ENCODE results near the gene AP5S1. TPM values are rescaled to one million over a fixed set of nuclear protein-coding genes. Genes with fewer than 3 reads are reported as not detected.

The AP5S1 gene
- total RNA-seq, 4 donors from 2014 or later = 16.0 to 46.3 (median 35.0) TPM

DNA sequence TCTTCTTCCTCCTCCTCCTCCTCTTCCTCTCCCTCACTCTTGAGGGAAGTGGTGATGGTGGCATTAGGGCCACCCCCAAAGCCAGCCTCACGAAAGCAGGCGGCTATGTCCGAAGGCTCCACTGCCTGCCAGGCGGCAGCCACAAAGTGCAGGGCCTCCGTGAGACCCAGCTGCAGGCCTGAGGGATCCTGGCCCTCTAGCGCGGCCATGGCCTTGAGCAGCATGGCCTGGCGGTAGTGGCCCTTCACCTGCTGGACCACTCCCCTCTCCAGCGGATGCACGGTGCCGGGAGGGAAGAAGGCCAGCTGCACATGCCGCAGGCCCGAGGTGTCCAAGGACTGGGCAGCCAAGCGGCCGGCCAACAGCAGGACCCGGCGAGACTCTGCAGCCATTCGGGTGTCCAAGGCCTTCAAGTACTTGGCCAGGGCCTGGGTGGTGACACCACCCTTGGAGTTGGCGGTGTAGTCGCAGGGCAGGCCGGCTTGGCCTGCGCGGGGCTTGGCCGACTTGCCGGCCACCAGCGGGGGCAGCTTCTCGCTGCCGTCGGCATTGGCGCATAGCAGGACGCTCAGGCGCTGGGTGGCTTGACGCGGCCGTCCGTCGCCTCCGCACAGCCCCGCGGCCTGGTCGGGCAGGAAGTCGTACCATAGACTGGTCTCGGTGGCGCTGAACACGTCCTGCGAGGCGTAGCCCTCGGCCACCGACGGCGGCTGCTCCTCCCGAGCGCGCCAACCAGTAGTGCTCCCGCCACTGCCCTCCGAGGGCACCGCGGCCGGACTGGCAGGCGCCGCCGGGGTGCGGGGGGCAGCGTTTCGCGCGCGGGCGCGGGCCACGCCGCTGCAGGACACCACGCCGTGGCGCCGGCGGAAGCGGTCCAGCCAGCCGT is 34.9 kb upstream of the AP5S1 start:
- Histone ChIP-seq H3K4me1 (peaks cover 17 to 44% of the 10 kb centered on the region in 2 donors), H3K27me3 (no peaks in the 10 kb centered on the region), H3K27ac (peak overlapping the region in 2 of 3 donors; percentile 56 to 78), H3K9me3 (no peaks in the 10 kb centered on the region), H3K36me3 (no peaks in the 10 kb centered on the region), H3K4me3 (replicated peaks in 1 of 3) (peak overlapping the region; percentile 31 to 60 (median 37))
- intact Hi-C loops (cut with DNase I) = no loop called here
- 44 to 68% methylated on average over 10 to 29 of the region's 79 CpGs for WGBS, 2 donors
- no peak for TF ChIP-seq POLR2A (IDR thresholded peaks at IDR 0.05)
- TF ChIP-seq CTCF (IDR thresholded peaks at IDR 0.05) = no peak
- DNase-seq = no peak

DNA sequence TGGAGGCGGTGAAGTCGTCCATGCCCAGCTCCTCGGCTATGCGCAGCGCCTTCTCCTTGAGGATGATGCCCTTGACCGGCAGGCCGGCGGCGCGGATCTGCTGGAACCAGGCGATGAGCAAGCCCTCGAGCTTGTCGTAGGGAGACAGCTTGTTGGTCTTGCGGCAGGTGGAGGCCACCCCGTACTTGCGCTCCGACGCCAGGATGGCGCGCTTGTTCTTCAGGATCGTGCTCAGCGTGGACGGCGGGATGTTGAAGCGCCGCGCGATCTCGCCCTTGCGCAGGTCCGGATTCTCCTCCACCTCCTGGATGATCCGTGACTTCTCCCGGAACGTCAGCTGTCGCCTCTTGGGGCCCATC is 34.2 kb upstream of the AP5S1 start:
- H3K4me1 ChIP-seq = peaks cover 17 to 39% of the 10 kb centered on the region in 2 donors
- DNase-seq = peak; percentile 54 to 58
- no peaks in the 10 kb centered on the region for H3K9me3 ChIP-seq
- H3K36me3 ChIP-seq = no peaks in the 10 kb centered on the region
- intact Hi-C loops (cut with DNase I) = no loop called here
- no peak for TF ChIP-seq CTCF (IDR thresholded peaks at IDR 0.05)
- no peak for TF ChIP-seq POLR2A (IDR thresholded peaks at IDR 0.05)
- WGBS, 2 donors = 0% methylated on average over 13 of the region's 35 CpGs; no CpG with 5 or more reads in 1 of the 2 donors
- H3K27ac ChIP-seq = peak overlapping the region; percentile 56 to 78 (median 57)
- peak overlapping the region; percentile 31 to 60 (median 37) for H3K4me3 ChIP-seq (replicated peaks in 1 of 3)
- H3K27me3 ChIP-seq = no peaks in the 10 kb centered on the region

GRCh38 chr20:3786665-3787323 is 33.6 kb upstream of the AP5S1 start, which contains the start of gene CENPB:
TSS of gene CENPB (minus strand) at chr20:3786740. CDS start at chr20:3786483, 257 bp downstream.
- H3K36me3 ChIP-seq = no peaks in the 10 kb centered on the region
- peak; percentile 90 to 92 for DNase-seq
- H3K4me1 ChIP-seq = peaks cover 17 to 38% of the 10 kb centered on the region in 2 donors
- WGBS, 2 donors = 8 to 9% methylated on average over 23 to 25 of the region's 70 CpGs
- H3K4me3 ChIP-seq (replicated peaks in 1 of 3) = peak within 1 kb of the TSS; percentile 31 to 60 (median 37)
- intact Hi-C loops (cut with DNase I) = no loop called here
- TF ChIP-seq POLR2A (IDR thresholded peaks at IDR 0.05) = peak in 1 of 2 donors; percentile 57
- TF ChIP-seq CTCF (IDR thresholded peaks at IDR 0.05) = peak; percentile 38 to 99 (median 81)
- peak within 1 kb of the TSS; percentile 57 to 78 (median 65) for H3K27ac ChIP-seq
- H3K27me3 ChIP-seq = no peaks in the 10 kb centered on the region
- H3K9me3 ChIP-seq = no peaks in the 10 kb centered on the region

GRCh38 chr20:3787324-3788014 is 32.9 kb upstream of the AP5S1 start:
- Histone ChIP-seq H3K27me3 (no peaks in the 10 kb centered on the region), H3K27ac (peak overlapping the region in 1 of 3 donors; percentile 65), H3K4me1 (peaks cover 17 to 37% of the 10 kb centered on the region in 2 donors), H3K4me3 (replicated peaks in 1 of 3) (peak overlapping the region in 1 of 3 donors; percentile 25), H3K36me3 (no peaks in the 10 kb centered on the region), H3K9me3 (no peaks in the 10 kb centered on the region)
- DNase-seq = no peak
- TF ChIP-seq POLR2A (IDR thresholded peaks at IDR 0.05) = no peak
- TF ChIP-seq CTCF (IDR thresholded peaks at IDR 0.05) = no peak
- intact Hi-C loops (cut with DNase I) = loop anchor here (2.0 kb wide), 1 partner anchor 31 kb away; no protein-coding TSS in a partner anchor
- 77 to 84% methylated on average over 5 of the region's 5 CpGs for WGBS, 2 donors
